Fibroblast of mammary gland (primary cell): ENCODE results near the gene IPPK.

Experiments
- DNase-seq: peaks from one replicate; pipeline ENCODE4 v3.0.0-alpha.2; 2010; ENCODE audit warnings: low read depth
- H3K4me3 ChIP-seq: 2 replicates; pipeline ENCODE4 v1.5.1; 2011; ENCODE audit warnings: low read depth, mild to moderate bottlenecking, low read length, moderate library complexity; ENCODE audit not compliant: control insufficient read depth
- CTCF ChIP-seq: conservative IDR thresholded peaks from 2 replicates; pipeline ENCODE4 v1.5.1; 2011; ENCODE audit warnings: low read depth, low read length, inconsistent platforms; ENCODE audit not compliant: control insufficient read depth, insufficient read depth

Gene IPPK

GRCh38 chr9:92715488-92716231 lies 45.7 kb upstream of the IPPK start:
- no peak for TF ChIP-seq CTCF
- no peak overlapping the region for H3K4me3 ChIP-seq
- DNase-seq, result peak; percentile 82

- H3K4me3 ChIP-seq, result no peak overlapping the region
- TF ChIP-seq CTCF, result no peak
- no peak for DNase-seq
These were observed 45.0 kb upstream of the IPPK start for GRCh38 chr9:92714787-92715487.

- no peak for TF ChIP-seq CTCF
- H3K4me3 ChIP-seq, result no peak overlapping the region
- no peak for DNase-seq
These were observed 44.1 kb upstream of the IPPK start for GRCh38 chr9:92714016-92714415.

GRCh38 chr9:92713528-92713927 lies 43.6 kb upstream of the IPPK start:
- TF ChIP-seq CTCF, result no peak
- no peak overlapping the region for H3K4me3 ChIP-seq
- no peak for DNase-seq

GRCh38 chr9:92712767-92713166 lies 42.8 kb upstream of the IPPK start:
- DNase-seq, result no peak
- H3K4me3 ChIP-seq, result no peak overlapping the region
- TF ChIP-seq CTCF, result no peak

GRCh38 chr9:92711844-92712243 lies 41.9 kb upstream of the IPPK start:
- no peak for DNase-seq
- no peak overlapping the region for H3K4me3 ChIP-seq
- TF ChIP-seq CTCF, result no peak
